Astrocyte of the hippocampus (primary cell): ENCODE results near the gene ODAD3.

Source experiments
- DNase-seq: peaks from one replicate; pipeline ENCODE4 v3.0.0; 2011; ENCODE audit warnings: low read depth, low spot score

ODAD3 gene

GRCh38 chr19:11375143-11375948, 59.6 kb downstream of the ODAD3 start:
- no peak for DNase-seq

- DNase-seq: peak; percentile 100
Observed at GRCh38 chr19:11374433-11375142, 60.3 kb downstream of the ODAD3 start, which contains the start of gene SWSAP1. TSS of gene SWSAP1 (plus strand) at chr19:11374666. CDS start at chr19:11374681, 15 bp downstream.

GRCh38 chr19:11373885-11374432, 61.0 kb downstream of the ODAD3 start:
- DNase-seq: no peak

DNA sequence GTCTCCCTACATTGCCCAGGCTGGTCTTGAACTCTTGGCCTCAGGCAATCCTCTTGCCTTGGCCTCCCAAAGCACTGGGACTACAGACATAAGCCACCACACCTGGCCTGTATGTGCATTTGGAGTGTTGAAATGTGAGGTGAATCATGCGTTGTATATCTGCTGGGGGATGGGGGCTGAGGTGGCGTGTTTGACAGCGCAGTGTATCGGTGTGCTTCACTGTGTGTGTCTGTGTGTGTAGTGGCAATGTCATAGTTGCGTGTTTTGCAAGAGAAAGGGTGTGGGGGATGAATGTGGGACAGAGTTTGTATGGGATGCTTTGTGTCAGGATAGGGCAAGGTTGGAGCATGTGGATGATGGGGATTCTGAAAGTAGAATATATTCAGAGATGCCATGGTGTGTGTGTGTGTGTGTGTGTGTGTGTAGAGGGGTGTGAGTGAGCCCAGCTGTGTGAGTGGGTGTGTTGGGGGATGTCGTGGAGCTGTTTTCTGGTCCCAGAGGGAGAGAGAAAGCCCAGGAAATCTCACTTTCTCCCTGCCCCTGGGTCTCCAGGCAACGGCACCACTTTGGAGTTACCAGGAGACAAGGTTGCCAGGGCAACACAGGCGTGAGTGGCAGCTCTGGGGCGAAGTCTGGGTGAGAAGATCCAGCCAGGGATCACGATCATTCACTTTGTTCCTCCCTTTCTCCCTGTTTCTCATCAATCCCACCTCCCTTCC, 61.6 kb downstream of the ODAD3 start:
- DNase-seq: peak; percentile 75

DNA sequence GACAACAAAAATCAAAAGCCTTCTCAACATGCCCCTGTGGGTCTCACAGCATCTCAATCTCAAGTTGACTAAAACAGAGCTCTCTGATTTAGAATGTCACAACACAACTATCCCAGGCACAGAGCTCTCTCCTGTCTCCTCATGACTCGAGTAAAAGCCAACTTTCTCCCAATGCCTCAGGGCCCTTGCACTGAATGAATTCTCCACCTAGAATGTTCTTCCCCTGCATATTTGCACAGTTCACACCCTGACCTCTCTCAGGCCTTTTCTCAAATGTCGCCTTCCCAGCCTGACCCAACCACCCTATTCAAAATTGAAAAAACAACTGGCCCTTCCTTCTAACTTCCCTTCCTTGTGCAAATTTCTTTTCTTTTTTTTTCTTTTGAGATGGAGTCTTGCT, 64.2 kb downstream of the ODAD3 start:
- DNase-seq: no peak
